GM23338 (cell line): ENCODE results near the gene ANOS1. TPM values are rescaled to one million over a fixed set of nuclear protein-coding genes. Genes with fewer than 3 reads are reported as not detected.

Experiments used
- ATAC-seq: fragments of 200-7000 bp; cut with Tn5 transposase; 3 replicates; pipeline ENCODE4 v1.9.1; 2020
- DNase-seq: peaks from one replicate; pipeline ENCODE4 v3.0.0-alpha.2; 2015; ENCODE audit warnings: low spot score
- H2AFZ ChIP-seq: fragments of 200-600 bp; sonication (generic); 2 replicates; pipeline ENCODE4 v1.8.0; 2016; ENCODE audit warnings: antibody characterized with exemption, mild to moderate bottlenecking, moderate library complexity
- H3F3A ChIP-seq: fragments of 200-600 bp; sonication (generic); replicated peaks from 2 replicates; pipeline ENCODE4 v1.8.0; 2017; ENCODE audit warnings: antibody characterized with exemption, mixed run types, low read depth
- H3K27ac ChIP-seq: fragments of 200-600 bp; sonication (generic); 2 replicates; pipeline ENCODE4 v1.6.1; 2016; ENCODE audit warnings: low read depth
- H3K27me3 ChIP-seq: fragments of 200-600 bp; sonication (generic); 2 replicates; pipeline ENCODE4 v1.8.0; 2016; ENCODE audit warnings: mild to moderate bottlenecking, mixed run types, moderate library complexity; ENCODE audit not compliant: insufficient read depth
- H3K36me3 ChIP-seq: fragments of 200-600 bp; sonication (generic); 2 replicates; pipeline ENCODE4 v1.8.0; 2016; ENCODE audit warnings: mild to moderate bottlenecking; ENCODE audit not compliant: insufficient read depth
- H3K4me1 ChIP-seq: fragments of 200-600 bp; sonication (generic); 2 replicates; pipeline ENCODE4 v1.8.0; 2016; ENCODE audit warnings: mild to moderate bottlenecking, moderate library complexity; ENCODE audit not compliant: insufficient read depth
- H3K4me2 ChIP-seq: fragments of 200-600 bp; sonication (generic); 2 replicates; pipeline ENCODE4 v1.7.1; 2017; ENCODE audit warnings: mixed run types
- H3K4me3 ChIP-seq: fragments of 200-600 bp; sonication (generic); 2 replicates; pipeline ENCODE4 v1.6.1; 2016; ENCODE audit warnings: mixed run types
- H3K79me2 ChIP-seq: fragments of 200-600 bp; sonication (generic); replicated peaks from 2 replicates; pipeline ENCODE4 v1.8.0; 2017; ENCODE audit warnings: mild to moderate bottlenecking; ENCODE audit not compliant: insufficient read depth
- H3K9me2 ChIP-seq: fragments of 200-600 bp; sonication (generic); 2 replicates; pipeline ENCODE4 v1.8.0; 2017; ENCODE audit not compliant: insufficient read depth
- H4K20me1 ChIP-seq: fragments of 200-600 bp; sonication (generic); replicated peaks from 2 replicates; pipeline ENCODE4 v1.8.0; 2017; ENCODE audit warnings: mild to moderate bottlenecking; ENCODE audit not compliant: insufficient read depth
- H3K27ac Mint-ChIP-seq: 2 replicates; pipeline ENCODE4 v1.8.0; 2020; ENCODE audit warnings: inconsistent platforms, mild to moderate bottlenecking, moderate library complexity, mixed read lengths
- H3K27me3 Mint-ChIP-seq: 3 replicates; pipeline ENCODE4 v1.8.0; 2022; ENCODE audit warnings: low read depth, mild to moderate bottlenecking, moderate library complexity, mixed read lengths, inconsistent platforms; ENCODE audit not compliant: insufficient read depth, poor library complexity
- H3K36me3 Mint-ChIP-seq: 3 replicates; pipeline ENCODE4 v1.8.0; 2021; ENCODE audit warnings: low read depth, mild to moderate bottlenecking, inconsistent platforms, moderate library complexity, mixed read lengths
- H3K4me1 Mint-ChIP-seq: 3 replicates; pipeline ENCODE4 v1.8.0; 2020; ENCODE audit warnings: mild to moderate bottlenecking, inconsistent platforms, mixed read lengths
- H3K4me3 Mint-ChIP-seq: 3 replicates; pipeline ENCODE4 v1.8.0; 2021; ENCODE audit warnings: moderate library complexity, mild to moderate bottlenecking, inconsistent platforms, mixed read lengths
- H3K9me3 Mint-ChIP-seq: 3 replicates; pipeline ENCODE4 v1.8.0; 2020; ENCODE audit warnings: moderate library complexity, mild to moderate bottlenecking, inconsistent platforms, mixed read lengths
- CREB1 ChIP-seq: fragments of 250-450 bp; sonication (Bioruptor Pico); IDR thresholded peaks from 2 replicates; pipeline ENCODE4 v1.5.0; 2020; ENCODE audit warnings: low read depth, mild to moderate bottlenecking, moderate library complexity
- JUNB ChIP-seq: IDR thresholded peaks from one replicate; pipeline ENCODE4 v1.6.1; 2016; ENCODE audit warnings: antibody characterized with exemption; ENCODE audit not compliant: unreplicated experiment
- polyA plus RNA-seq: library from polyadenylated mRNA; unstranded; fragments of >200 nt; fragmentation: Nextera tagmentation; extraction: Ambion mirVana; gene quantifications from 2 replicates; pipeline ENCODE4 v1.2.1, GENCODE V29; 2016
- total RNA-seq: library from RNA; depleted of rRNA; stranded (reverse); fragments of >200 nt; shearing (Covaris generic); gene quantifications from 2 replicates; pipeline ENCODE4 v1.2.3, GENCODE V29; 2014
- TF ChIP-seq, protein P1 (sequence below): fragments of 250-450 bp; sonication (Bioruptor Pico); IDR thresholded peaks from 2 replicates; pipeline ENCODE4 v1.5.0; 2020; ENCODE audit warnings: mild to moderate bottlenecking, moderate library complexity

Gene ANOS1
- total and polyA plus RNA-seq, 2 experiments from 2014 or later, result 21.8 to 68.5 TPM

GRCh38 chrX:8720136-8720535 is 11.8 kb downstream of the ANOS1 start:
- no peak for TF ChIP-seq JUNB
- TF ChIP-seq, protein P1, sequence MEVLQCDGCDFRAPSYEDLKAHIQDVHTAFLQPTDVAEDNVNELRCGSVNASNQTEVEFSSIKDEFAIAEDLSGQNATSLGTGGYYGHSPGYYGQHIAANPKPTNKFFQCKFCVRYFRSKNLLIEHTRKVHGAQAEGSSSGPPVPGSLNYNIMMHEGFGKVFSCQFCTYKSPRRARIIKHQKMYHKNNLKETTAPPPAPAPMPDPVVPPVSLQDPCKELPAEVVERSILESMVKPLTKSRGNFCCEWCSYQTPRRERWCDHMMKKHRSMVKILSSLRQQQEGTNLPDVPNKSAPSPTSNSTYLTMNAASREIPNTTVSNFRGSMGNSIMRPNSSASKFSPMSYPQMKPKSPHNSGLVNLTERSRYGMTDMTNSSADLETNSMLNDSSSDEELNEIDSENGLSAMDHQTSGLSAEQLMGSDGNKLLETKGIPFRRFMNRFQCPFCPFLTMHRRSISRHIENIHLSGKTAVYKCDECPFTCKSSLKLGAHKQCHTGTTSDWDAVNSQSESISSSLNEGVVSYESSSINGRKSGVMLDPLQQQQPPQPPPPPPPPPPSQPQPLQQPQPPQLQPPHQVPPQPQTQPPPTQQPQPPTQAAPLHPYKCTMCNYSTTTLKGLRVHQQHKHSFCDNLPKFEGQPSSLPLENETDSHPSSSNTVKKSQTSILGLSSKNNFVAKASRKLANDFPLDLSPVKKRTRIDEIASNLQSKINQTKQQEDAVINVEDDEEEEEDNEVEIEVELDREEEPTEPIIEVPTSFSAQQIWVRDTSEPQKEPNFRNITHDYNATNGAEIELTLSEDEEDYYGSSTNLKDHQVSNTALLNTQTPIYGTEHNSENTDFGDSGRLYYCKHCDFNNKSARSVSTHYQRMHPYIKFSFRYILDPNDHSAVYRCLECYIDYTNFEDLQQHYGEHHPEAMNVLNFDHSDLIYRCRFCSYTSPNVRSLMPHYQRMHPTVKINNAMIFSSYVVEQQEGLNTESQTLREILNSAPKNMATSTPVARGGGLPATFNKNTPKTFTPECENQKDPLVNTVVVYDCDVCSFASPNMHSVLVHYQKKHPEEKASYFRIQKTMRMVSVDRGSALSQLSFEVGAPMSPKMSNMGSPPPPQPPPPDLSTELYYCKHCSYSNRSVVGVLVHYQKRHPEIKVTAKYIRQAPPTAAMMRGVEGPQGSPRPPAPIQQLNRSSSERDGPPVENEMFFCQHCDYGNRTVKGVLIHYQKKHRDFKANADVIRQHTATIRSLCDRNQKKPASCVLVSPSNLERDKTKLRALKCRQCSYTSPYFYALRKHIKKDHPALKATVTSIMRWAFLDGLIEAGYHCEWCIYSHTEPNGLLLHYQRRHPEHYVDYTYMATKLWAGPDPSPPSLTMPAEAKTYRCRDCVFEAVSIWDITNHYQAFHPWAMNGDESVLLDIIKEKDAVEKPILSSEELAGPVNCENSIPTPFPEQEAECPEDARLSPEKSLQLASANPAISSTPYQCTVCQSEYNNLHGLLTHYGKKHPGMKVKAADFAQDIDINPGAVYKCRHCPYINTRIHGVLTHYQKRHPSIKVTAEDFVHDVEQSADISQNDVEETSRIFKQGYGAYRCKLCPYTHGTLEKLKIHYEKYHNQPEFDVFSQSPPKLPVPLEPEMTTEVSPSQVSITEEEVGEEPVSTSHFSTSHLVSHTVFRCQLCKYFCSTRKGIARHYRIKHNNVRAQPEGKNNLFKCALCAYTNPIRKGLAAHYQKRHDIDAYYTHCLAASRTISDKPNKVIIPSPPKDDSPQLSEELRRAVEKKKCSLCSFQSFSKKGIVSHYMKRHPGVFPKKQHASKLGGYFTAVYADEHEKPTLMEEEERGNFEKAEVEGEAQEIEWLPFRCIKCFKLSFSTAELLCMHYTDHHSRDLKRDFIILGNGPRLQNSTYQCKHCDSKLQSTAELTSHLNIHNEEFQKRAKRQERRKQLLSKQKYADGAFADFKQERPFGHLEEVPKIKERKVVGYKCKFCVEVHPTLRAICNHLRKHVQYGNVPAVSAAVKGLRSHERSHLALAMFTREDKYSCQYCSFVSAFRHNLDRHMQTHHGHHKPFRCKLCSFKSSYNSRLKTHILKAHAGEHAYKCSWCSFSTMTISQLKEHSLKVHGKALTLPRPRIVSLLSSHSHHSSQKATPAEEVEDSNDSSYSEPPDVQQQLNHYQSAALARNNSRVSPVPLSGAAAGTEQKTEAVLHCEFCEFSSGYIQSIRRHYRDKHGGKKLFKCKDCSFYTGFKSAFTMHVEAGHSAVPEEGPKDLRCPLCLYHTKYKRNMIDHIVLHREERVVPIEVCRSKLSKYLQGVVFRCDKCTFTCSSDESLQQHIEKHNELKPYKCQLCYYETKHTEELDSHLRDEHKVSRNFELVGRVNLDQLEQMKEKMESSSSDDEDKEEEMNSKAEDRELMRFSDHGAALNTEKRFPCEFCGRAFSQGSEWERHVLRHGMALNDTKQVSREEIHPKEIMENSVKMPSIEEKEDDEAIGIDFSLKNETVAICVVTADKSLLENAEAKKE (CRISPR knock-in tag), result no peak
- no peak for TF ChIP-seq CREB1 (CRISPR knock-in tag)
- H4K20me1 ChIP-seq, result peaks cover 7% of the 10 kb centered on the region; the same call in 1 of the 2 replicates
- ATAC-seq, result no peak

GRCh38 chrX:8717354-8717753 is 14.6 kb downstream of the ANOS1 start:
- Mint-ChIP-seq H3K9me3 (no peaks in the 10 kb centered on the region), H3K4me3 (no peak overlapping the region), H3K36me3 (peaks cover 49% of the 10 kb centered on the region), H3K27ac (no peak overlapping the region), H3K27me3 (peaks cover 2% of the 10 kb centered on the region), H3K4me1 (peaks cover 73% of the 10 kb centered on the region)
- DNase-seq (no peak), ATAC-seq (no peak)
- Histone ChIP-seq H3K4me3 (no peak overlapping the region), H3K79me2 (peaks cover 98% of the 10 kb centered on the region), H2AFZ (no peak overlapping the region), H3F3A (no peaks in the 10 kb centered on the region), H3K27me3 (no peaks in the 10 kb centered on the region), H3K9me2 (no peaks in the 10 kb centered on the region), H3K4me2 (no peak overlapping the region), H3K4me1 (peaks cover 41% of the 10 kb centered on the region), H4K20me1 (peaks cover 7% of the 10 kb centered on the region; the same call in 1 of the 2 replicates), H3K36me3 (no peaks in the 10 kb centered on the region), H3K27ac (no peak overlapping the region)
- TF ChIP-seq JUNB, result no peak

More at GRCh38 chrX:8720136-8720535, 11.8 kb downstream of the ANOS1 start:
- no peak for DNase-seq
- no peaks in the 10 kb centered on the region for H3K27me3 ChIP-seq
- Mint-ChIP-seq H3K27ac (no peak overlapping the region), H3K9me3 (no peaks in the 10 kb centered on the region), H3K27me3 (no peaks in the 10 kb centered on the region), H3K4me1 (peaks cover 79% of the 10 kb centered on the region), H3K4me3 (no peak overlapping the region), H3K36me3 (peaks cover 42% of the 10 kb centered on the region)
- no peaks in the 10 kb centered on the region for H3K36me3 ChIP-seq
- no peaks in the 10 kb centered on the region for H3F3A ChIP-seq
- H3K27ac ChIP-seq, result no peak overlapping the region
- H3K4me3 ChIP-seq, result no peak overlapping the region
- peaks cover 53% of the 10 kb centered on the region for H3K4me1 ChIP-seq
- no peak overlapping the region for H2AFZ ChIP-seq
- H3K79me2 ChIP-seq, result peaks cover 96% of the 10 kb centered on the region
- no peak overlapping the region for H3K4me2 ChIP-seq
- no peaks in the 10 kb centered on the region for H3K9me2 ChIP-seq
